SK-N-SH treated with all-trans-retinoic acid at 6 μM for 48 hours (cell line): ENCODE data around the gene MRPL44.

ENCODE experiments used
- ATAC-seq: fragments of 200-7000 bp; cut with Tn5 transposase; 3 replicates; pipeline ENCODE4 v1.9.1; 2020; ENCODE audit warnings: mild to moderate bottlenecking, moderate library complexity
- ARNTL ChIP-seq: fragments of 450-650 bp; formaldehyde crosslinking; IDR thresholded peaks from 2 replicates; pipeline ENCODE4 v1.5.0; 2020; ENCODE audit warnings: low read depth, mild to moderate bottlenecking, moderate library complexity, borderline replicate concordance
- BACH2 ChIP-seq: fragments of 250-450 bp; sonication (Bioruptor Pico); IDR thresholded peaks from 2 replicates; pipeline ENCODE4 v1.9.0; 2021; ENCODE audit warnings: mild to moderate bottlenecking, borderline replicate concordance
- ESRRG ChIP-seq: fragments of 250-450 bp; sonication (Bioruptor Pico); IDR thresholded peaks from 2 replicates; pipeline ENCODE4 v1.6.1; 2021; ENCODE audit warnings: mild to moderate bottlenecking
- GLIS3 ChIP-seq: fragments of 250-450 bp; sonication (Bioruptor Pico); IDR thresholded peaks from 2 replicates; pipeline ENCODE4 v1.5.0; 2020; ENCODE audit warnings: mild to moderate bottlenecking, moderate library complexity
- ISL1 ChIP-seq: fragments of 250-450 bp; sonication (Bioruptor Pico); IDR thresholded peaks from 2 replicates; pipeline ENCODE4 v2.1.2; 2022; ENCODE audit warnings: mild to moderate bottlenecking, moderate library complexity
- OSR1 ChIP-seq: fragments of 250-450 bp; sonication (Bioruptor Pico); IDR thresholded peaks from 2 replicates; pipeline ENCODE4 v1.8.0; 2022; ENCODE audit warnings: moderate library complexity, mild to moderate bottlenecking, inconsistent platforms
- PPARA ChIP-seq: fragments of 250-450 bp; sonication (Bioruptor Pico); IDR thresholded peaks from 2 replicates; pipeline ENCODE4 v1.5.0; 2020; ENCODE audit warnings: mild to moderate bottlenecking, borderline replicate concordance
- RARB ChIP-seq: fragments of 250-450 bp; sonication (Bioruptor Pico); IDR thresholded peaks from 2 replicates; pipeline ENCODE4 v1.8.0; 2021; ENCODE audit warnings: mild to moderate bottlenecking, moderate library complexity
- TCF4 ChIP-seq: fragments of 250-450 bp; sonication (Bioruptor Pico); IDR thresholded peaks from 2 replicates; pipeline ENCODE4 v1.8.0; 2021; ENCODE audit warnings: mild to moderate bottlenecking, moderate library complexity, borderline replicate concordance
- TOX ChIP-seq: fragments of 250-450 bp; sonication (Bioruptor Pico); IDR thresholded peaks from 2 replicates; pipeline ENCODE4 v1.8.0; 2021; ENCODE audit warnings: mild to moderate bottlenecking, moderate library complexity, borderline replicate concordance
- ZC3H10 ChIP-seq: fragments of 250-450 bp; sonication (Bioruptor Pico); IDR thresholded peaks from 2 replicates; pipeline ENCODE4 v1.5.1; 2021; ENCODE audit warnings: mild to moderate bottlenecking, moderate library complexity
- ZFP3 ChIP-seq: fragments of 250-450 bp; sonication (Bioruptor Pico); IDR thresholded peaks from 2 replicates; pipeline ENCODE4 v1.5.0; 2020; ENCODE audit warnings: mild to moderate bottlenecking, moderate library complexity
- ZFP30 ChIP-seq: fragments of 450-650 bp; formaldehyde crosslinking; IDR thresholded peaks from 2 replicates; pipeline ENCODE4 v1.5.0; 2022; ENCODE audit warnings: mild to moderate bottlenecking, moderate library complexity
- ZNF565 ChIP-seq: fragments of 450-650 bp; formaldehyde crosslinking; conservative IDR thresholded peaks from 2 replicates; pipeline ENCODE4 v1.5.0; 2020; ENCODE audit warnings: low read depth, mild to moderate bottlenecking, moderate library complexity
- ZNF8 ChIP-seq: fragments of 450-650 bp; formaldehyde crosslinking; IDR thresholded peaks from 2 replicates; pipeline ENCODE4 v1.5.0; 2020; ENCODE audit warnings: mild to moderate bottlenecking, moderate library complexity
- TF ChIP-seq, protein P1 (sequence below): fragments of 250-450 bp; sonication (Bioruptor Pico); IDR thresholded peaks from 2 replicates; pipeline ENCODE4 v1.8.0; 2021; ENCODE audit warnings: low read depth, mild to moderate bottlenecking, moderate library complexity, borderline replicate concordance
- TF ChIP-seq, protein P2 (sequence below): fragments of 250-450 bp; sonication (Bioruptor Pico); IDR thresholded peaks from 2 replicates; pipeline ENCODE4 v1.8.0; 2020; ENCODE audit warnings: mild to moderate bottlenecking, moderate library complexity, borderline replicate concordance
- TF ChIP-seq, protein P3 (sequence below): fragments of 250-450 bp; sonication (Bioruptor Pico); IDR thresholded peaks from 2 replicates; pipeline ENCODE4 v1.5.0; 2020; ENCODE audit warnings: mild to moderate bottlenecking, moderate library complexity

Gene MRPL44

DNA sequence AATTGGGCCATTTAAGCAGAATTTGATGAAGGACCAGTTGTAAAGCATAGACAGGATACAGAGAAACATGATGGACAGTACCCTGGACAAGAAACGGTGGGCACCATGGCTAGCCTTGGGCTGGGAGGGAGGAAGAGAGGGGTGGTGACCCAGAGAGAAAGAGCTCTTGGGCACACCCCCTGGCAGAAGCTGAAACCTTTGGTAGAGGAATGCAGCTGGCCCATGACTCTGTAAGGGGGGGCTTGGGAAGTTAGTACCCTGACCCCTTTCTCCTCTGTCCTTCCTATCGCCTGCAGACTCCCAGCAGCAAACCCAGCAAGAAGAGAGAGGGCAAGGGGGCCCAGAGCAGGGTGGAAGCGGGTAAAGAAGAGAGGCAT lies 32.6 kb downstream of the MRPL44 start:
- ATAC-seq = no peak

DNA sequence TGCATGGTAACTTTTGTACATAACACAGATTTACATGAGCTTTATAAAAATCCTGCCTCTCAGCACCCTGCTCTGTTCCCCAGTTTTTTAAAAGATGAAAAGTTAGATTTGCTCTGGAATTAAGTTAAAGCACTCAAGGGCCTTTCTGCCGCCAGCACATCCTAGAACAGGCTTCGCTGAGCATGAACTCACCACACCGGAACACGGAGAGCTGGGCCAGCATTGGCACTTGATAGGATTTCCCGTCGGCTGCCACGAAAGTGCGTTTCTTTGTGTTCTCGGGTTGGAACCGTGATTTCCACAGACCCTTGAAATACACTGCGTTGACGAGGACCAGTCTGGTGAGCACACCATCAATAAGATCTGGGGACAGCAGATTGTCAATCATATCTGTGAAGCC lies 34.3 kb downstream of the MRPL44 start:
- no peak for TF ChIP-seq ZNF8 (CRISPR knock-in tag)
- no peak for TF ChIP-seq RARB (CRISPR knock-in tag)
- TF ChIP-seq, protein P1, sequence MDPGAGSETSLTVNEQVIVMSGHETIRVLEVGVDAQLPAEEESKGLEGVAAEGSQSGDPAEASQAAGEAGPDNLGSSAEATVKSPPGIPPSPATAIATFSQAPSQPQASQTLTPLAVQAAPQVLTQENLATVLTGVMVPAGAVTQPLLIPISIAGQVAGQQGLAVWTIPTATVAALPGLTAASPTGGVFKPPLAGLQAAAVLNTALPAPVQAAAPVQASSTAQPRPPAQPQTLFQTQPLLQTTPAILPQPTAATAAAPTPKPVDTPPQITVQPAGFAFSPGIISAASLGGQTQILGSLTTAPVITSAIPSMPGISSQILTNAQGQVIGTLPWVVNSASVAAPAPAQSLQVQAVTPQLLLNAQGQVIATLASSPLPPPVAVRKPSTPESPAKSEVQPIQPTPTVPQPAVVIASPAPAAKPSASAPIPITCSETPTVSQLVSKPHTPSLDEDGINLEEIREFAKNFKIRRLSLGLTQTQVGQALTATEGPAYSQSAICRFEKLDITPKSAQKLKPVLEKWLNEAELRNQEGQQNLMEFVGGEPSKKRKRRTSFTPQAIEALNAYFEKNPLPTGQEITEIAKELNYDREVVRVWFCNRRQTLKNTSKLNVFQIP (CRISPR knock-in tag) = no peak
- TF ChIP-seq ZFP30 = no peak
- TF ChIP-seq, protein P2, sequence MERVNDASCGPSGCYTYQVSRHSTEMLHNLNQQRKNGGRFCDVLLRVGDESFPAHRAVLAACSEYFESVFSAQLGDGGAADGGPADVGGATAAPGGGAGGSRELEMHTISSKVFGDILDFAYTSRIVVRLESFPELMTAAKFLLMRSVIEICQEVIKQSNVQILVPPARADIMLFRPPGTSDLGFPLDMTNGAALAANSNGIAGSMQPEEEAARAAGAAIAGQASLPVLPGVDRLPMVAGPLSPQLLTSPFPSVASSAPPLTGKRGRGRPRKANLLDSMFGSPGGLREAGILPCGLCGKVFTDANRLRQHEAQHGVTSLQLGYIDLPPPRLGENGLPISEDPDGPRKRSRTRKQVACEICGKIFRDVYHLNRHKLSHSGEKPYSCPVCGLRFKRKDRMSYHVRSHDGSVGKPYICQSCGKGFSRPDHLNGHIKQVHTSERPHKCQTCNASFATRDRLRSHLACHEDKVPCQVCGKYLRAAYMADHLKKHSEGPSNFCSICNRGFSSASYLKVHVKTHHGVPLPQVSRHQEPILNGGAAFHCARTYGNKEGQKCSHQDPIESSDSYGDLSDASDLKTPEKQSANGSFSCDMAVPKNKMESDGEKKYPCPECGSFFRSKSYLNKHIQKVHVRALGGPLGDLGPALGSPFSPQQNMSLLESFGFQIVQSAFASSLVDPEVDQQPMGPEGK (CRISPR knock-in tag) = no peak
- no peak for TF ChIP-seq ZNF565 (CRISPR knock-in tag)
- TF ChIP-seq ESRRG (CRISPR knock-in tag) = no peak
- no peak for TF ChIP-seq ARNTL (CRISPR knock-in tag)
- TF ChIP-seq GLIS3 (CRISPR knock-in tag) = no peak
- ATAC-seq = no peak

More for the DNA sequence above, 32.6 kb downstream of the MRPL44 start:
- no peak for TF ChIP-seq ZNF565 (CRISPR knock-in tag)

DNA sequence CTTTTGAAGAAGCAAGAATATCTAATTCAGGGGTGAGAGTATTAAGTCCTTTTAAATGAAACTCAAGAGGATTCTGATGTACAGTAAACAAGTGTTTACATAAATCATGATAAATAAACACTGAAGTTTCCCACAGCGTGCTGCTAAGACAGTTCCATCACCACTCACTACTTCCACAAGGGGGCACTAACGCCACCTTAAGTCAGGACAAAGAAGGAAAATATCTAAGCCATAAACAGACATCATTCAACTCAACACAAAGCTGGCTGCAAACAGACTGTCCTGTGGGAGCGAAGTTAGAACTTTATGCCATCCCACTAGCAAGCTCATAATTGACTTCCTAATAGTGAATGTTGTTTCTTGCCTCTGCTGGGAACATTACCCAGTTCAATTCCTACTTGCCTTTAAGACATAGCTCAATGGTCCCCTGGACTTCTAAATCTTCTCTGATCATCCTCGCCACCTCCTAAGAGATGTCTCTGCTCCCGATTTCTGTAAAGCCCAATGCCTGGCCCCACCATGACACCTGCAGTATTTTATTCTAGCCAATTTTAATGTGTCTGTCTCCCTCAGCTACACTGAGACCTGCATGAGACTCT lies 36.5 kb downstream of the MRPL44 start:
- TF ChIP-seq RARB (CRISPR knock-in tag) (no peak), ISL1 (CRISPR knock-in tag) (no peak), PPARA (CRISPR knock-in tag) (no peak), ZNF8 (CRISPR knock-in tag) (no peak), ZC3H10 (no peak), TCF4 (CRISPR knock-in tag) (no peak), BACH2 (no peak), OSR1 (CRISPR knock-in tag) (no peak), ZFP3 (no peak), TOX (CRISPR knock-in tag) (no peak), ARNTL (CRISPR knock-in tag) (no peak)
- TF ChIP-seq, protein P1 (CRISPR knock-in tag) = no peak
- TF ChIP-seq, protein P3, sequence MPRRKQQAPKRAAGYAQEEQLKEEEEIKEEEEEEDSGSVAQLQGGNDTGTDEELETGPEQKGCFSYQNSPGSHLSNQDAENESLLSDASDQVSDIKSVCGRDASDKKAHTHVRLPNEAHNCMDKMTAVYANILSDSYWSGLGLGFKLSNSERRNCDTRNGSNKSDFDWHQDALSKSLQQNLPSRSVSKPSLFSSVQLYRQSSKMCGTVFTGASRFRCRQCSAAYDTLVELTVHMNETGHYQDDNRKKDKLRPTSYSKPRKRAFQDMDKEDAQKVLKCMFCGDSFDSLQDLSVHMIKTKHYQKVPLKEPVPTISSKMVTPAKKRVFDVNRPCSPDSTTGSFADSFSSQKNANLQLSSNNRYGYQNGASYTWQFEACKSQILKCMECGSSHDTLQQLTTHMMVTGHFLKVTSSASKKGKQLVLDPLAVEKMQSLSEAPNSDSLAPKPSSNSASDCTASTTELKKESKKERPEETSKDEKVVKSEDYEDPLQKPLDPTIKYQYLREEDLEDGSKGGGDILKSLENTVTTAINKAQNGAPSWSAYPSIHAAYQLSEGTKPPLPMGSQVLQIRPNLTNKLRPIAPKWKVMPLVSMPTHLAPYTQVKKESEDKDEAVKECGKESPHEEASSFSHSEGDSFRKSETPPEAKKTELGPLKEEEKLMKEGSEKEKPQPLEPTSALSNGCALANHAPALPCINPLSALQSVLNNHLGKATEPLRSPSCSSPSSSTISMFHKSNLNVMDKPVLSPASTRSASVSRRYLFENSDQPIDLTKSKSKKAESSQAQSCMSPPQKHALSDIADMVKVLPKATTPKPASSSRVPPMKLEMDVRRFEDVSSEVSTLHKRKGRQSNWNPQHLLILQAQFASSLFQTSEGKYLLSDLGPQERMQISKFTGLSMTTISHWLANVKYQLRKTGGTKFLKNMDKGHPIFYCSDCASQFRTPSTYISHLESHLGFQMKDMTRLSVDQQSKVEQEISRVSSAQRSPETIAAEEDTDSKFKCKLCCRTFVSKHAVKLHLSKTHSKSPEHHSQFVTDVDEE (CRISPR knock-in tag) = no peak
- peak; percentile 93 for ATAC-seq

DNA sequence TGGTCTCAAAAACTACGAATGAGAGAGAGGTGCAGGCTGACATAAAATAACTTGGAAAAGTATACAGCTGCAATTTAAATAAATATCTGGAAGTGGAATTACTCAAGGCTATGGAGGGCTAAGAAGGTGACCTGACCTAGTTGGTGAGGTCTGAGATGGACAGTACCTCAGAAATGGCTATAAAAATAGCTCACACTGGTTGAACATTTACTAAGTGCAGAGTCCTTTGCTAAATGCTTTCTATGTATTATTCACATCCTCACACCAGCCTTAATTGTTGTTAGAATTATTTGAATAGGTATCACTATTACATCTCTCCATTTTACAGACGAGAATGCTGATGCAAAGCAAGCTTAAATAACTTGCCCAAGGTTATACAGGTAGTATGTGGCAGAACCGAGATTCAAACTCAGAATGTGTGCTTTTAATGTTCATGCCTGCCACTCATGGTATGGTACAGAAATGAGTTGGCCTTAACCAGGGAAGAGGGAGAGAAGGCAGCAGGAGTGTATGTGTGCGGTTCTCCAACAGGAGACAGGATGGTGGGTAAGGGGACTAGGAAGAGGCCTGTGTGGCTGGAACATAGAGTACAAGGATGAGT lies 37.4 kb downstream of the MRPL44 start:
- TF ChIP-seq, protein P1 (CRISPR knock-in tag) = no peak
- no peak for TF ChIP-seq ZFP30
- TF ChIP-seq ESRRG (CRISPR knock-in tag) = no peak
- TF ChIP-seq TOX (CRISPR knock-in tag) = no peak
- no peak for ATAC-seq
